ENCODE data around the gene GSTA2. TPM values are rescaled to one million over a fixed set of nuclear protein-coding genes. Genes with fewer than 3 reads are reported as not detected.
"Not testable (repeated sequence)": the region's sequence is repeated elsewhere in the genome, so short reads cannot be mapped to it uniquely, and the experiment has no call there.

The GSTA2 gene
- total RNA-seq, 1 donor from 2014 or later = not detected

- intact Hi-C loops (cut with micrococcal nuclease) = no loop called here
These were observed 37.1 kb downstream of the GSTA2 start for GRCh38 chr6:52726193-52726542.

- intact Hi-C loops (cut with micrococcal nuclease) = no loop called here
These were observed 37.6 kb downstream of the GSTA2 start for GRCh38 chr6:52725535-52726192.

- intact Hi-C loops (cut with micrococcal nuclease) = no loop called here
These were observed 38.1 kb downstream of the GSTA2 start for GRCh38 chr6:52725143-52725534.

GRCh38 chr6:52724406-52725121 lies 38.7 kb downstream of the GSTA2 start:
- intact Hi-C loops (cut with micrococcal nuclease) = loop anchor here (1.0 kb wide), 1 partner anchor 760 kb away; no protein-coding TSS in a partner anchor

- intact Hi-C loops (cut with micrococcal nuclease) = loop anchor here (1.0 kb wide), 1 partner anchor 760 kb away; no protein-coding TSS in a partner anchor
These were observed 39.3 kb downstream of the GSTA2 start for GRCh38 chr6:52724042-52724405.

GRCh38 chr6:52720321-52720720 lies 43.0 kb downstream of the GSTA2 start:
- intact Hi-C loops (cut with micrococcal nuclease) = no loop called here

GRCh38 chr6:52718550-52718949 lies 44.7 kb downstream of the GSTA2 start:
- intact Hi-C loops (cut with micrococcal nuclease) = no loop called here

- intact Hi-C loops (cut with micrococcal nuclease) = not testable (repeated sequence)
These were observed 48.5 kb downstream of the GSTA2 start for GRCh38 chr6:52714761-52715160.

GRCh38 chr6:52712136-52712535 lies 51.1 kb downstream of the GSTA2 start:
- intact Hi-C loops (cut with micrococcal nuclease) = no loop called here

GRCh38 chr6:52707963-52708680 lies 55.2 kb downstream of the GSTA2 start:
- intact Hi-C loops (cut with micrococcal nuclease) = no loop called here

GRCh38 chr6:52706001-52706400 lies 57.3 kb downstream of the GSTA2 start:
- intact Hi-C loops (cut with micrococcal nuclease) = no loop called here

GRCh38 chr6:52704781-52705502 lies 58.3 kb downstream of the GSTA2 start:
- intact Hi-C loops (cut with micrococcal nuclease) = not testable (repeated sequence)

- intact Hi-C loops (cut with micrococcal nuclease) = no loop called here
These were observed 59.2 kb downstream of the GSTA2 start for GRCh38 chr6:52704060-52704459.

Other genes starting within 250 kb of the GSTA2 start
- 13.9 TPM in 2 replicates for gene TRAM2, start 186.4 kb downstream of the GSTA2 start, total RNA-seq
- gene TMEM14A, start 92.4 kb downstream of the GSTA2 start, total RNA-seq = 23.8 and 25.5 TPM in 2 replicates
- not detected in 2 replicates for gene GSTA1, start 40.3 kb upstream of the GSTA2 start, total RNA-seq
- not detected in 2 replicates for gene GSTA5, start 77.3 kb upstream of the GSTA2 start, total RNA-seq
- gene GSTA3, start 146.2 kb upstream of the GSTA2 start, total RNA-seq = not detected in 2 replicates
- 5.4 and 5.9 TPM in 2 replicates for gene GSTA4, start 231.8 kb upstream of the GSTA2 start, total RNA-seq